CD4-positive, alpha-beta T cell (primary cell): Measurements from ENCODE around the gene NSD2. TPM values are rescaled to one million over a fixed set of nuclear protein-coding genes. Genes with fewer than 3 reads are reported as not detected.
"Not testable (repeated sequence)": the region's sequence is repeated elsewhere in the genome, so short reads cannot be mapped to it uniquely, and the experiment has no call there.

Experiments
- ATAC-seq: fragments of 200-7000 bp; cut with Tn5 transposase; one replicate; pipeline ENCODE4 v1.10.0; 2022; ENCODE audit warnings: mild to moderate bottlenecking; ENCODE audit not compliant: poor library complexity
- CTCF ChIA-PET: fragments of 350-600 bp; sonication (Branson Sonifier 250); formaldehyde crosslinking; loops from one replicate; lab custom pipeline; 2021; ENCODE audit warnings: antibody characterized with exemption, inconsistent platforms; lab: Charles Lee
- POLR2A ChIA-PET: fragments of 350-600 bp; sonication (Branson Sonifier 250); formaldehyde crosslinking; loops from one replicate; lab custom pipeline; 2021; ENCODE audit warnings: antibody characterized with exemption, inconsistent platforms; lab: Charles Lee
- DNase-seq, 14 experiments: peaks; one replicate each; pipeline ENCODE4 v3.0.0-alpha.2; 2013 to 2020; ENCODE audit warnings: mixed read lengths in 2 of 14
- H3K27ac ChIP-seq, 2 donors: one replicate each; pipeline versions ENCODE4 v1.5.1 to v1.7.0; 2013; ENCODE audit warnings: low read length in 2 of 2, low read depth in 1 of 2, mild to moderate bottlenecking in 1 of 2
- H3K27me3 ChIP-seq, 2 experiments: 1 replicate in 1 of 2; 2 replicates in 1 of 2; pipeline versions ENCODE4 v1.6.1 to v1.7.0; 2013; ENCODE audit warnings: low read length in 2 of 2, control low read depth in 1 of 2, mild to moderate bottlenecking in 1 of 2, moderate library complexity in 1 of 2; ENCODE audit not compliant: insufficient read depth in 2 of 2, control insufficient read depth in 1 of 2
- H3K36me3 ChIP-seq: one replicate; pipeline ENCODE4 v1.6.1; 2013; ENCODE audit warnings: low read length, control low read depth; ENCODE audit not compliant: insufficient read depth
- H3K4me1 ChIP-seq: one replicate; pipeline ENCODE4 v1.6.1; 2013; ENCODE audit warnings: low read length, control low read depth; ENCODE audit not compliant: insufficient read depth
- H3K4me3 ChIP-seq: one replicate; pipeline ENCODE4 v1.5.1; 2013; ENCODE audit warnings: mild to moderate bottlenecking, low read length, moderate library complexity
- H3K9me3 ChIP-seq, 2 experiments: 1 replicate in 1 of 2; 2 replicates in 1 of 2; pipeline versions ENCODE4 v1.6.1 to v1.7.0; 2013; ENCODE audit warnings: low read length in 2 of 2, mild to moderate bottlenecking in 2 of 2, control low read depth in 1 of 2, moderate library complexity in 1 of 2; ENCODE audit not compliant: control insufficient read depth in 1 of 2, insufficient read depth in 1 of 2
- H3K27ac Mint-ChIP-seq: one replicate; pipeline ENCODE4 v1.8.0; 2020; ENCODE audit warnings: mixed read lengths
- H3K27me3 Mint-ChIP-seq: one replicate; pipeline ENCODE4 v1.8.0; 2021; ENCODE audit warnings: mixed read lengths
- H3K36me3 Mint-ChIP-seq: one replicate; pipeline ENCODE4 v1.8.0; 2021; ENCODE audit warnings: low read depth, mixed read lengths
- H3K4me1 Mint-ChIP-seq: one replicate; pipeline ENCODE4 v1.8.0; 2021; ENCODE audit warnings: low read depth, mixed read lengths
- H3K4me3 Mint-ChIP-seq: one replicate; pipeline ENCODE4 v1.8.0; 2020; ENCODE audit warnings: mild to moderate bottlenecking, mixed read lengths
- H3K9me3 Mint-ChIP-seq: one replicate; pipeline ENCODE4 v1.8.0; 2020; ENCODE audit warnings: mixed read lengths
- intact Hi-C, 2 experiments: fragments of 100-400 bp; cut with DNase I in 1 of 2; cut with micrococcal nuclease in 1 of 2; formaldehyde crosslinking; loops; one replicate each; pipeline versions ENCODE4 v1.15.1 to v1.9.0; 2023 to 2025; cut with DNase I, micrococcal nuclease
- total RNA-seq, 174 experiments: library from RNA in 2 of 174; stranded (reverse) in 2 of 174; gene quantifications; one replicate each; pipeline ENCODE4 v1.2.3 and lab custom pipeline; 2021 to 2026
- TF ChIP-seq, protein P1 (sequence below): fragments of 200-600 bp; IDR thresholded peaks from one replicate; pipeline ENCODE4 v1.8.0; 2022; ENCODE audit warnings: antibody characterized with exemption, mild to moderate bottlenecking

NSD2 gene
- total RNA-seq, 2 experiments from 2014 or later, result 42.4 to 45.8 TPM

GRCh38 chr4:1907848-1908525, 36.8 kb downstream of the NSD2 start:
- intact Hi-C loops, result no loop called here
- H3K27ac ChIP-seq, result no peak overlapping the region
- DNase-seq (no peak), ATAC-seq (no peak)
- Mint-ChIP-seq H3K4me1 (peaks cover 12% of the 10 kb centered on the region), H3K27ac (peak overlapping the region; percentile 14), H3K4me3 (no peak overlapping the region), H3K9me3 (no peaks in the 10 kb centered on the region), H3K27me3 (no peaks in the 10 kb centered on the region), H3K36me3 (peaks cover 67% of the 10 kb centered on the region)
- H3K4me1 ChIP-seq, result peaks cover 3% of the 10 kb centered on the region
- POLR2A ChIA-PET, result no interaction called here
- peaks cover 23% of the 10 kb centered on the region for H3K36me3 ChIP-seq
- H3K4me3 ChIP-seq, result no peak overlapping the region
- H3K27me3 ChIP-seq, result no peaks in the 10 kb centered on the region
- TF ChIP-seq, protein P1, sequence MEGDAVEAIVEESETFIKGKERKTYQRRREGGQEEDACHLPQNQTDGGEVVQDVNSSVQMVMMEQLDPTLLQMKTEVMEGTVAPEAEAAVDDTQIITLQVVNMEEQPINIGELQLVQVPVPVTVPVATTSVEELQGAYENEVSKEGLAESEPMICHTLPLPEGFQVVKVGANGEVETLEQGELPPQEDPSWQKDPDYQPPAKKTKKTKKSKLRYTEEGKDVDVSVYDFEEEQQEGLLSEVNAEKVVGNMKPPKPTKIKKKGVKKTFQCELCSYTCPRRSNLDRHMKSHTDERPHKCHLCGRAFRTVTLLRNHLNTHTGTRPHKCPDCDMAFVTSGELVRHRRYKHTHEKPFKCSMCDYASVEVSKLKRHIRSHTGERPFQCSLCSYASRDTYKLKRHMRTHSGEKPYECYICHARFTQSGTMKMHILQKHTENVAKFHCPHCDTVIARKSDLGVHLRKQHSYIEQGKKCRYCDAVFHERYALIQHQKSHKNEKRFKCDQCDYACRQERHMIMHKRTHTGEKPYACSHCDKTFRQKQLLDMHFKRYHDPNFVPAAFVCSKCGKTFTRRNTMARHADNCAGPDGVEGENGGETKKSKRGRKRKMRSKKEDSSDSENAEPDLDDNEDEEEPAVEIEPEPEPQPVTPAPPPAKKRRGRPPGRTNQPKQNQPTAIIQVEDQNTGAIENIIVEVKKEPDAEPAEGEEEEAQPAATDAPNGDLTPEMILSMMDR, result no peak
- H3K9me3 ChIP-seq, result no peaks in the 10 kb centered on the region
- CTCF ChIA-PET, result interaction anchor here (1.0 kb wide), 1 partner anchor 8 kb away, joined by 3 read pairs; no protein-coding TSS in a partner anchor

DNA sequence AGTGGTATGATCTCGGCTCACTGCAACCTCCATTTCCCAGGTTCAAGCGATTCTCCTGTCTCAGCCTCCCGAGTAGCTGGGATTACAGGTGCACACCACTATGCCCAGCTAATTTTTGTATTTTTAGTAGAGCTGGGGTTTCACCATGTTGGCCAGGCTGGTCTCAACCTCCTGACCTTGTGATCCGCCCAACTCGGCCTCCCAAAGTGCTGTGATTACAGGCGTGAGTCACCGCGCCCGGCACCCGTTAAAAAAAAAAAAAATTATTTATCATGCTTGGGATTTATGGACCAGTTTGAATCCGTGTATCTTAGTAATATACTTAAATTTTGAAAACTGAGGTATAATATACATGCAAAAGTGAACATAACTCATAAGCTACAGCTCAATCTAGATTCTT, 38.5 kb downstream of the NSD2 start:
- CTCF ChIA-PET, ATAC-seq, intact Hi-C loops, H3K4me1 ChIP-seq, H3K27me3 Mint-ChIP-seq, H3K4me3 Mint-ChIP-seq, POLR2A ChIA-PET, H3K4me3 ChIP-seq, H3K9me3 ChIP-seq, H3K9me3 Mint-ChIP-seq, H3K27me3 ChIP-seq, H3K27ac ChIP-seq, DNase-seq, H3K27ac Mint-ChIP-seq: not testable (repeated sequence)
- Mint-ChIP-seq H3K36me3 (peaks cover 66% of the 10 kb centered on the region), H3K4me1 (peaks cover 12% of the 10 kb centered on the region)
- H3K36me3 ChIP-seq, result peaks cover 14% of the 10 kb centered on the region

GRCh38 chr4:1910643-1911042, 39.5 kb downstream of the NSD2 start:
- intact Hi-C loops, result no loop called here
- no peaks in the 10 kb centered on the region for H3K27me3 Mint-ChIP-seq
- peaks cover 12% of the 10 kb centered on the region for H3K4me1 Mint-ChIP-seq
- no peak overlapping the region for H3K4me3 ChIP-seq
- peaks cover 64% of the 10 kb centered on the region for H3K36me3 Mint-ChIP-seq
- H3K4me1 ChIP-seq, result peaks cover 1% of the 10 kb centered on the region
- TF ChIP-seq, protein P1, result no peak
- DNase-seq (peak in 6 of 14 experiments; percentile 4 to 33 (median 22)), ATAC-seq (no peak)
- no peaks in the 10 kb centered on the region for H3K9me3 ChIP-seq
- H3K27ac ChIP-seq, result no peak overlapping the region
- no peaks in the 10 kb centered on the region for H3K9me3 Mint-ChIP-seq
- ChIA-PET POLR2A (no interaction called here), CTCF (no interaction called here)
- H3K27me3 ChIP-seq, result no peaks in the 10 kb centered on the region
- H3K27ac Mint-ChIP-seq, result no peak overlapping the region
- H3K36me3 ChIP-seq, result peaks cover 11% of the 10 kb centered on the region
- no peak overlapping the region for H3K4me3 Mint-ChIP-seq

DNA sequence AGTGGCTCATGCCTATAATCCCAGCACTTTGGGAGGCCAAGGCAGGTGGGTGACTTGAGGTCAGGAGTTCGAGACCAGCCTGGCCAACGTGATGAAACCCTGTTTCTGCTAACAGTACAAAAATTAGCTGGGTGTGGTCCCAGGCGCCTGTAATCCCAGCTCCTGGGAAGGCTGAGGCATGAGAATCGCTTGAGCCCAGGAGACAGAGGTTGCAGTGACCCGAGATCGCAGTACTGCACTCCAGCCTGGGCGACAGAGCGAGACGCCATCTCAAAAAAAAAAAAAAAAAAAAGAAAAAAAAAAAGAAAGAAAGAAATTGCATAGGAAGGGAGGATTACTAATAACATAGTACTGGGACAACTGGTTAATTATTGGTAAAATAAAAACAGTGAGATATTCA, 40.1 kb downstream of the NSD2 start:
- intact Hi-C loops, result not testable (repeated sequence)
- peaks cover 11% of the 10 kb centered on the region for H3K36me3 ChIP-seq
- peaks cover 64% of the 10 kb centered on the region for H3K36me3 Mint-ChIP-seq

More for the DNA sequence above, 40.1 kb downstream of the NSD2 start:
- ATAC-seq, POLR2A ChIA-PET, H3K4me3 ChIP-seq, H3K4me1 ChIP-seq, CTCF ChIA-PET, H3K9me3 ChIP-seq, H3K27ac ChIP-seq, H3K9me3 Mint-ChIP-seq, H3K4me3 Mint-ChIP-seq, H3K27ac Mint-ChIP-seq, H3K27me3 Mint-ChIP-seq, DNase-seq, H3K27me3 ChIP-seq: not testable (repeated sequence)
- H3K4me1 Mint-ChIP-seq, result peaks cover 12% of the 10 kb centered on the region
